Keratinocyte (primary cell): ENCODE data around the gene KBTBD8. TPM values are rescaled to one million over a fixed set of nuclear protein-coding genes. Genes with fewer than 3 reads are reported as not detected.

Source experiments
- DNase-seq: peaks from one replicate; pipeline ENCODE4 v3.0.0-alpha.2; 2011; ENCODE audit warnings: low read depth, missing footprints, low spot score
- FAIRE-seq: peaks from 2 replicates; lab custom pipeline; 2011; peaks lifted over from hg19 to GRCh38; lab: Jason Lieb, UNC
- H2AFZ ChIP-seq: 2 replicates; pipeline ENCODE4 v1.6.0; 2012; ENCODE audit warnings: low read length, control low read depth, inconsistent platforms; ENCODE audit not compliant: control insufficient read depth
- H3K27ac ChIP-seq: 2 replicates; pipeline ENCODE4 v1.5.1; 2011; ENCODE audit warnings: low read length; ENCODE audit not compliant: control insufficient read depth, insufficient read depth
- H3K27me3 ChIP-seq: 3 replicates; pipeline ENCODE4 v1.6.0; 2011; ENCODE audit warnings: low read length; ENCODE audit not compliant: control insufficient read depth, insufficient read depth; ENCODE audit errors: extremely low read depth
- H3K36me3 ChIP-seq, 2 experiments: 2 replicates in 1 of 2; 3 replicates in 1 of 2; pipeline ENCODE4 v1.5.1; 2011; ENCODE audit warnings: low read length in 2 of 2, mild to moderate bottlenecking in 1 of 2; ENCODE audit not compliant: control insufficient read depth in 2 of 2, insufficient read depth in 2 of 2; ENCODE audit errors: extremely low read depth in 1 of 2
- H3K4me1 ChIP-seq: 3 replicates; pipeline ENCODE4 v1.5.1; 2011; ENCODE audit warnings: low read length; ENCODE audit not compliant: control insufficient read depth, insufficient read depth; ENCODE audit errors: extremely low read depth
- H3K4me2 ChIP-seq: 3 replicates; pipeline ENCODE4 v1.6.0; 2011; ENCODE audit warnings: low read depth, low read length; ENCODE audit not compliant: control insufficient read depth, insufficient read depth; ENCODE audit errors: extremely low read depth
- H3K4me3 ChIP-seq, 3 experiments: fragments of 200-600 bp in 1 of 3; sonication (generic) in 1 of 3; 2 replicates in 2 of 3; 3 replicates in 1 of 3; pipeline ENCODE4 v1.5.1; 2011 to 2016; ENCODE audit warnings: low read length in 3 of 3, mild to moderate bottlenecking in 3 of 3, control low read depth in 2 of 3, inconsistent platforms in 1 of 3, low read depth in 1 of 3, mixed read lengths in 1 of 3, mixed run types in 1 of 3, moderate library complexity in 1 of 3; ENCODE audit not compliant: control insufficient read depth in 2 of 3, insufficient read depth in 2 of 3; ENCODE audit errors: extremely low read depth in 1 of 3
- H3K79me2 ChIP-seq: 2 replicates; pipeline ENCODE4 v1.6.0; 2012; ENCODE audit warnings: low read length; ENCODE audit not compliant: control insufficient read depth, insufficient read depth
- H3K9ac ChIP-seq: 3 replicates; pipeline ENCODE4 v1.6.0; 2011; ENCODE audit warnings: low read length; ENCODE audit not compliant: control insufficient read depth, insufficient read depth; ENCODE audit errors: extremely low read depth
- H3K9me1 ChIP-seq: 3 replicates; pipeline ENCODE4 v1.6.0; 2011; ENCODE audit warnings: low read length; ENCODE audit not compliant: control insufficient read depth, insufficient read depth; ENCODE audit errors: extremely low read depth
- H3K9me3 ChIP-seq: 2 replicates; pipeline ENCODE4 v1.5.1; 2012; ENCODE audit warnings: low read depth, low read length; ENCODE audit not compliant: control insufficient read depth
- H4K20me1 ChIP-seq: 3 replicates; pipeline ENCODE4 v1.6.0; 2011; ENCODE audit warnings: low read length; ENCODE audit not compliant: control insufficient read depth, insufficient read depth; ENCODE audit errors: extremely low read depth
- EZH2 ChIP-seq: IDR thresholded peaks from one replicate; pipeline ENCODE4 v1.6.1; 2012; ENCODE audit warnings: inconsistent platforms, mild to moderate bottlenecking, low read length, moderate library complexity
- dilution Hi-C: fragments of 300-500 bp; cut with MboI; formaldehyde crosslinking; loops from one replicate; pipeline ENCODE4 v1.7.0; 2020; ENCODE audit warnings: low sequenced_read_pairs; ENCODE audit not compliant: extremely low pct_ligation_motif_present
- polyA plus RNA-seq, 5 experiments: library from polyadenylated mRNA; depleted of rRNA in 3 of 5; stranded (reverse) in 3 of 5; stranded (forward) in 1 of 5; unstranded in 1 of 5; fragments of >200 nt; gene quantifications; 1 replicate in 1 of 5; 2 replicates in 3 of 5; 3 replicates in 1 of 5; pipeline versions ENCODE4 v1.2.1 to v1.2.3, GENCODE V29; 2011 to 2012; ENCODE audit warnings: missing spikeins in 2 of 5, low read depth in 1 of 5, low replicate concordance in 1 of 5
- TF ChIP-seq, protein P1 (sequence below), 3 experiments: IDR thresholded peaks in 1 of 3; conservative IDR thresholded peaks in 1 of 3; optimal IDR thresholded peaks in 1 of 3; 2 replicates in 2 of 3; 3 replicates in 1 of 3; pipeline versions ENCODE3 to v1.5.1; 2011; ENCODE audit warnings: low read length in 3 of 3, mild to moderate bottlenecking in 3 of 3, moderate library complexity in 2 of 3, control low read depth in 1 of 3, inconsistent platforms in 1 of 3; ENCODE audit not compliant: insufficient read depth in 2 of 3; ENCODE audit errors: extremely low read depth in 1 of 3

Gene KBTBD8
- polyA plus RNA-seq, 1 donor (not counting 4 experiments of a cell fraction or from before 2014, with no cell fraction given) = 7.5 TPM

DNA sequence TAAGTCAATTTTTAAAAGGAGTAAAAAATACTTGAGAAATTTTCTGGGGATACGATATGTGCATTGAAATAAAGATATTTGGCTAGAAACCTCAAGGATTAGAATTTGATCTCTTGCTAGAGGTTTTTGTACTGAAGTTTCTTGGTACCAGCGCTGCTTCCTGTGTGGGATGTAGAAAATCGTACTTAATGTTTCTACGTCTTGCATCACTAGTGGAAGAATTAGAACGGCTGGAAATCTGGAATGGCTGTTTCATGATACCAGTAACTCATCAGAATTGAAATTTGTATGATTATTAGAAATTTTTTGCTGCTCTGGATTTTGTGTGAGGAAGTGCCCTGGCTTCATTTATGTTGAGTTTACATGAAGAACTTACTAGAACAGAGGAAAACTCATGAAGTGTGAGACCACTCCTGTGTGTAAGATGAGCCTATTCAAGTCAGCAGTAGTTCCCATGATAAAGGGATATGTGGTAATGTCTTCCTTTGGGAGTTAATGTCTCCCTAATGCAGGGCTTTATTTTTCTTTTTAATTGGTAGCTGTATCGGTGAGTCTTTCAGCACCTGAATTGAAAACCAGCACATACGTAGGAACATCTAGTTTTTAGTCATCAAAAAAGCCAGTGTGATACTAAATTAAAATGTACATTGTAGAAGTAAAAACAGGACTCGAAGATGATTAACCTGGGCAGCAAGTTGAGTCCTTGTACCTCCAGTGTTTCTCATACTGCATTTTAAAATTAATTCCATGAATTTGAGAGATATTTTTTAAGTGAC, 3.2 kb downstream of the KBTBD8 start:
- no peak overlapping the region for H3K4me2 ChIP-seq
- H2AFZ ChIP-seq = no peak overlapping the region
- no peaks in the 10 kb centered on the region for H3K9me3 ChIP-seq
- dilution Hi-C loops = no loop called here
- FAIRE-seq (no peak), DNase-seq (no peak)
- no peaks in the 10 kb centered on the region for H4K20me1 ChIP-seq
- no peaks in the 10 kb centered on the region for H3K9me1 ChIP-seq
- no peak overlapping the region for H3K9ac ChIP-seq
- H3K4me3 ChIP-seq = no peak overlapping the region
- peaks cover 10 to 12% of the 10 kb centered on the region in 2 experiments for H3K36me3 ChIP-seq
- peaks cover 31% of the 10 kb centered on the region for H3K79me2 ChIP-seq
- no peak for TF ChIP-seq EZH2
- TF ChIP-seq, protein P1, sequence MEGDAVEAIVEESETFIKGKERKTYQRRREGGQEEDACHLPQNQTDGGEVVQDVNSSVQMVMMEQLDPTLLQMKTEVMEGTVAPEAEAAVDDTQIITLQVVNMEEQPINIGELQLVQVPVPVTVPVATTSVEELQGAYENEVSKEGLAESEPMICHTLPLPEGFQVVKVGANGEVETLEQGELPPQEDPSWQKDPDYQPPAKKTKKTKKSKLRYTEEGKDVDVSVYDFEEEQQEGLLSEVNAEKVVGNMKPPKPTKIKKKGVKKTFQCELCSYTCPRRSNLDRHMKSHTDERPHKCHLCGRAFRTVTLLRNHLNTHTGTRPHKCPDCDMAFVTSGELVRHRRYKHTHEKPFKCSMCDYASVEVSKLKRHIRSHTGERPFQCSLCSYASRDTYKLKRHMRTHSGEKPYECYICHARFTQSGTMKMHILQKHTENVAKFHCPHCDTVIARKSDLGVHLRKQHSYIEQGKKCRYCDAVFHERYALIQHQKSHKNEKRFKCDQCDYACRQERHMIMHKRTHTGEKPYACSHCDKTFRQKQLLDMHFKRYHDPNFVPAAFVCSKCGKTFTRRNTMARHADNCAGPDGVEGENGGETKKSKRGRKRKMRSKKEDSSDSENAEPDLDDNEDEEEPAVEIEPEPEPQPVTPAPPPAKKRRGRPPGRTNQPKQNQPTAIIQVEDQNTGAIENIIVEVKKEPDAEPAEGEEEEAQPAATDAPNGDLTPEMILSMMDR (optimal IDR thresholded peaks at IDR 0.05 in 1 of 3, IDR thresholded peaks at IDR 0.05 in 1 of 3, conservative IDR thresholded peaks at IDR 0.05 in 1 of 3; ENCODE audit: extremely low read depth in 1 of 3, insufficient read depth in 2 of 3, low read length in 3 of 3) = no peak
- peaks cover 22% of the 10 kb centered on the region for H3K4me1 ChIP-seq
- no peak overlapping the region for H3K27ac ChIP-seq
- H3K27me3 ChIP-seq = no peaks in the 10 kb centered on the region

DNA sequence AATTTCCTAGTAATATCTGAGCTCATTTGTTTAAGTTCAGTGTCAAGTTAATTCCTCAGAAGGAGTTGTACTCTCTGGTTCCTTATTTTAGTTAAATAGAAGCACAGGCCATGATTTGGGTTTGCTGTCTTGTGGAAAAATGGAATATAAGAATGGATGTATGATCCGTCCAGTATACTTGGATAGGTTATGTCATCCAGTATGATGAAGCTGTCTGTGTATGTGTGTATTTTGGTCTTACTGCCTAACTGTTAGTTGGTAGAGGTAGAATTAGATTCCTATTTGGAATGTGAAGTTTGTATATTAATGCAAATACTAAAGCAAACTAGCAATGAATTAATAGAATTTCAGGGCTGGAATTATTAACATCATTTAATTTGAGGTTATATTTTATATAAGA, 7.9 kb downstream of the KBTBD8 start:
- no peak overlapping the region for H3K9ac ChIP-seq
- no peak for FAIRE-seq
- H3K9me3 ChIP-seq = no peaks in the 10 kb centered on the region
- H3K36me3 ChIP-seq = peaks cover 12 to 15% of the 10 kb centered on the region in 2 experiments
- H3K4me3 ChIP-seq = no peak overlapping the region
- H3K4me2 ChIP-seq = no peak overlapping the region
- peaks cover 21% of the 10 kb centered on the region for H3K79me2 ChIP-seq
- dilution Hi-C loops = no loop called here
- no peaks in the 10 kb centered on the region for H3K4me1 ChIP-seq
- no peak overlapping the region for H2AFZ ChIP-seq
- H4K20me1 ChIP-seq = no peaks in the 10 kb centered on the region
- H3K27ac ChIP-seq = no peak overlapping the region
- H3K27me3 ChIP-seq = no peaks in the 10 kb centered on the region
- DNase-seq = no peak
- TF ChIP-seq EZH2 = no peak
- TF ChIP-seq, protein P1 (optimal IDR thresholded peaks at IDR 0.05 in 1 of 3, IDR thresholded peaks at IDR 0.05 in 1 of 3, conservative IDR thresholded peaks at IDR 0.05 in 1 of 3; ENCODE audit: extremely low read depth in 1 of 3, insufficient read depth in 2 of 3, low read length in 3 of 3) = no peak
- H3K9me1 ChIP-seq = no peaks in the 10 kb centered on the region
